AG04450 (cell line): Measurements from ENCODE around the gene SLC16A13. TPM values are rescaled to one million over a fixed set of nuclear protein-coding genes. Genes with fewer than 3 reads are reported as not detected.

Source experiments
- CTCF ChIA-PET: fragments of 300-600, 350-600 bp; formaldehyde crosslinking; extraction: SDS; loops from one replicate; lab custom pipeline; 2022; ENCODE audit warnings: antibody characterized with exemption, inconsistent platforms; lab: Charles Lee
- POLR2A ChIA-PET: fragments of 350-600 bp; formaldehyde crosslinking; extraction: SDS; loops from one replicate; lab custom pipeline; 2021; ENCODE audit warnings: antibody characterized with exemption, inconsistent platforms; lab: Yijun Ruan, JAX
- DNase-seq: peaks from one replicate; pipeline ENCODE4 v3.0.0-alpha.2; 2011; ENCODE audit warnings: low read depth, low spot score
- H3K27ac ChIP-seq: one replicate; pipeline ENCODE4 v1.5.1; 2012; ENCODE audit warnings: low read depth, low read length, control low read depth
- H3K27me3 ChIP-seq: one replicate; pipeline ENCODE4 v1.6.0; 2012; ENCODE audit warnings: low read length; ENCODE audit not compliant: control insufficient read depth, insufficient read depth
- H3K4me3 ChIP-seq: 2 replicates; pipeline ENCODE4 v1.5.1; 2011; ENCODE audit warnings: mild to moderate bottlenecking, low read depth, low read length, control low read depth
- H3K9me3 ChIP-seq: 2 replicates; pipeline ENCODE4 v1.5.1; 2012; ENCODE audit warnings: low read length; ENCODE audit not compliant: control insufficient read depth, insufficient read depth
- CTCF ChIP-seq: IDR thresholded peaks from 2 replicates; pipeline ENCODE4 v1.5.1; 2011; ENCODE audit warnings: low read depth, low read length, control low read depth, inconsistent platforms
- polyA plus RNA-seq: library from polyadenylated mRNA; depleted of rRNA; stranded (reverse); fragments of >200 nt; gene quantifications from 2 replicates; pipeline ENCODE4 v1.2.3, GENCODE V29; 2011

SLC16A13 gene
- polyA plus RNA-seq, 1 experiment = 1.7 TPM

- H3K4me3 ChIP-seq = no peak overlapping the region
- no peak for DNase-seq
- H3K9me3 ChIP-seq = peaks cover 2% of the 10 kb centered on the region; the same call in 1 of the 2 replicates
- peak; percentile 69 for TF ChIP-seq CTCF
- no peaks in the 10 kb centered on the region for H3K27me3 ChIP-seq
- no peak overlapping the region for H3K27ac ChIP-seq
- ChIA-PET CTCF (interaction anchor here (0.6 to 7.8 kb wide), 38 partner anchors 8 to 1413 kb away, joined by 3 to 218 read pairs (median 4); partner anchors contain the start of genes ALOX12 and SLC16A13), POLR2A (interaction anchor here (1.1 kb wide), 1 partner anchor 90 kb away, joined by 3 read pairs; no protein-coding TSS in a partner anchor)
Observed at GRCh38 chr17:7004398-7005253, 31.2 kb upstream of the SLC16A13 start.

GRCh38 chr17:7005716-7006115 lies 30.1 kb upstream of the SLC16A13 start:
- peaks cover 2% of the 10 kb centered on the region; the same call in 1 of the 2 replicates for H3K9me3 ChIP-seq
- no peak overlapping the region for H3K4me3 ChIP-seq
- no peaks in the 10 kb centered on the region for H3K27me3 ChIP-seq
- H3K27ac ChIP-seq = no peak overlapping the region
- POLR2A ChIA-PET = no interaction called here
- no peak for TF ChIP-seq CTCF
- CTCF ChIA-PET = interaction anchor here (0.6 to 7.8 kb wide), 8 partner anchors 14 to 1971 kb away, joined by 3 to 218 read pairs (median 10); no protein-coding TSS in a partner anchor
- no peak for DNase-seq

DNA sequence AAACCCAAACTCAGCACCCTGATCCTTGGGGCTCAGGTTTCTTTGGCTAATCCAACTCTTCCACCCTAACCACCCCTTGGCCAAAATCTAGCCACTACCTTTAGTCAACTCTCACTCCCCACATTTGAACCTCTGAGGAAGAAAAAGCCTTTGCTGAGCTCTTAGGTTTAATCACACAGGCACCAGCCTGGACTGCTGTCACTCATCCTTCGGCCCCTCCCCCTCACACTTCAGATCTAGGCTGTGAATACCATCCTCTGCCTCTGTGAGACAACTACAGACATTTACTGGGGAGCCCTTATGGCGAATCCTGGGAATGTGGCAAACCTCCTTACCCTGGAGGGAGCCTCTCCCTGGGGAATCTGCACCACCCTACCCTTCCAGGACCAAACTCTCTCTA lies 28.7 kb upstream of the SLC16A13 start:
- no peaks in the 10 kb centered on the region for H3K27me3 ChIP-seq
- no peak for TF ChIP-seq CTCF
- H3K9me3 ChIP-seq = peaks cover 2% of the 10 kb centered on the region; the same call in 1 of the 2 replicates
- H3K4me3 ChIP-seq = no peak overlapping the region
- ChIA-PET CTCF (interaction anchor here (2.3 to 7.8 kb wide), 3 partner anchors 14 to 97 kb away, joined by 17 to 218 read pairs (median 175); no protein-coding TSS in a partner anchor), POLR2A (no interaction called here)
- H3K27ac ChIP-seq = no peak overlapping the region
- DNase-seq = no peak

DNA sequence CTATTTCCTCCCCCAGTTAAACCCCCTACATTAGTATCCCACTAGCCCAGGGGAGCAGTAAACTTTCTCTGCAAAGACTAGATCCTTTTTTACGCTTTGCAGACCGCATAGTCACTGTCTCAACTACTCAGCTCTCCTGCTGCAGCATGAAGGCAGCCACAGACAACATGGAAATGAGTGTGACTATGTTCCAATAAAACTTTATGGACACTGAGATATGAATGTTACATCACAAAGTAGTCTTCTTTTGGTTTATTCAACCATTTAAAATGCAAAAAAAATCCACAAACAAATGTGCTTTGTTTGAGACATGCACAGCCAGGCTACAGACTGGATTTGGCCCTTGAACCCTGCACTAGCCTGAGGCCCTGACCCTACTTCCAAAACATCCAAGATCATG lies 25.3 kb upstream of the SLC16A13 start:
- TF ChIP-seq CTCF = no peak
- Histone ChIP-seq H3K9me3 (peaks cover 7% of the 10 kb centered on the region; the same call in 1 of the 2 replicates), H3K27ac (no peak overlapping the region), H3K4me3 (peak overlapping the region; percentile 97; the same call in 1 of the 2 replicates), H3K27me3 (no peaks in the 10 kb centered on the region)
- ChIA-PET CTCF (interaction anchor here (2.6 to 3.8 kb wide), 3 partner anchors 11 to 100 kb away, joined by 17 to 25 read pairs (median 18); no protein-coding TSS in a partner anchor), POLR2A (no interaction called here)
- DNase-seq = no peak
